ENCODE results near the gene ALDH3B1.

DNA sequence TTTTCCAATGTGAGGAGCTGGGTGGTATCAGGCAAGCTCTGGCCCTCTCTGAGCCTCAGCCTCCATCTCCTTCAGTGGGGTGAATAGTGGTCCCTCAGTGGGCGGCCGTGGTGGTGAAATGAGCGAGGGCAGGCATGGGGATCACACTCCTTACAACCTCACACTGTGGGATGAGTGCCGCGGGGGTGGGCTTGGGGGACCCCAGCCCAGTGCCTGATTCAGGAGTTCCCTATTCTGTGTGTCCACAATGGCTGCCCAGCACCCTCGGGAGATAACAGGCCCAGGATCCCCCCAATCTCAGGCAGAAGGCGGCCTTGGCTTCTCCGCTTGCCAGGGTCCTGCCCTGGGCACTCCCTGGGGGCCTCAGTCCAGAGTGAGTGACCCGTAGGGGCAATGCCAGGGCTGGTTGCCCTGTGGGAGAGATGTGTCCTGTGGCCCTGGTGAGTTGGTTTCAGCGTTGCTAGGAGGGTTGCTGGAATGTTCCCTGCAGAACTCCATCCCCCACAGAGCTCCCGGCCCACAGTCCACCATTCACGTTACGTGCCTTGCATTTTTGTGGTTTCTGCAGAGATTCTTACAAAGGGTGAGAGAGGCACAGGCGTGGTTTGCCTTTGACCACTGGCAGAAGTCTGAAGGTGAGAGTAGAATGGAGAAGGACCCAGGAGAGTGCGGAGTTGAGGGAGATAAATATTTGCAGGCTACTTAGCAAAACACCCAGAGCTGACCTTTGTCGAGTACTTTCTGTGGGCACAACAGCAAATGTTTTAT lies 2.9 kb downstream of the ALDH3B1 start:
- TF ChIP-seq EZH2 (IDR thresholded peaks at IDR 0.05; ENCODE audit: low read length, missing control alignments) (no peak), CTCF (conservative IDR thresholded peaks at IDR 0.05 in 1 of 2, IDR thresholded peaks at IDR 0.05 in 1 of 2; ENCODE audit: low read depth in 1 of 2, low read length in 2 of 2) (no peak)
